Skeletal muscle tissue (tissue), 4 donors: Measurements from ENCODE around the gene HOXD12. TPM values are rescaled to one million over a fixed set of nuclear protein-coding genes. Genes with fewer than 3 reads are reported as not detected.

ENCODE experiments used
- H3K27ac ChIP-seq: one replicate; pipeline ENCODE4 v1.7.0; 2013; ENCODE audit warnings: mild to moderate bottlenecking, low read depth, low read length, inconsistent platforms
- H3K27me3 ChIP-seq, 3 donors: one replicate each; pipeline ENCODE4 v1.7.0; 2013; ENCODE audit warnings: low read length in 3 of 3; ENCODE audit not compliant: control insufficient read depth in 3 of 3, insufficient read depth in 3 of 3
- H3K36me3 ChIP-seq, 3 donors: one replicate each; pipeline ENCODE4 v1.7.0; 2013; ENCODE audit warnings: low read length in 3 of 3; ENCODE audit not compliant: control insufficient read depth in 3 of 3, insufficient read depth in 3 of 3
- H3K4me1 ChIP-seq, 3 donors: one replicate each; pipeline ENCODE4 v1.7.0; 2013; ENCODE audit warnings: low read length in 3 of 3, mild to moderate bottlenecking in 3 of 3; ENCODE audit not compliant: control insufficient read depth in 3 of 3, insufficient read depth in 3 of 3
- H3K4me3 ChIP-seq, 3 donors: one replicate each; pipeline ENCODE4 v1.7.0; 2013; ENCODE audit warnings: low read length in 3 of 3
- H3K9ac ChIP-seq, 3 donors: one replicate each; pipeline ENCODE4 v1.7.0; 2013; ENCODE audit warnings: low read length in 3 of 3, mild to moderate bottlenecking in 3 of 3, moderate library complexity in 2 of 3, low read depth in 1 of 3
- H3K9me3 ChIP-seq, 3 donors: one replicate each; pipeline ENCODE4 v1.7.0; 2013; ENCODE audit warnings: low read length in 3 of 3; ENCODE audit not compliant: control insufficient read depth in 3 of 3
- total RNA-seq: library from RNA; depleted of rRNA; stranded (reverse); fragments of >200 nt; gene quantifications from one replicate; pipeline ENCODE4 v1.2.3, GENCODE V29; 2014
- donor health status: Osteomylitis.

HOXD12 gene
- total RNA-seq, 1 donor from 2014 or later: not detected

DNA sequence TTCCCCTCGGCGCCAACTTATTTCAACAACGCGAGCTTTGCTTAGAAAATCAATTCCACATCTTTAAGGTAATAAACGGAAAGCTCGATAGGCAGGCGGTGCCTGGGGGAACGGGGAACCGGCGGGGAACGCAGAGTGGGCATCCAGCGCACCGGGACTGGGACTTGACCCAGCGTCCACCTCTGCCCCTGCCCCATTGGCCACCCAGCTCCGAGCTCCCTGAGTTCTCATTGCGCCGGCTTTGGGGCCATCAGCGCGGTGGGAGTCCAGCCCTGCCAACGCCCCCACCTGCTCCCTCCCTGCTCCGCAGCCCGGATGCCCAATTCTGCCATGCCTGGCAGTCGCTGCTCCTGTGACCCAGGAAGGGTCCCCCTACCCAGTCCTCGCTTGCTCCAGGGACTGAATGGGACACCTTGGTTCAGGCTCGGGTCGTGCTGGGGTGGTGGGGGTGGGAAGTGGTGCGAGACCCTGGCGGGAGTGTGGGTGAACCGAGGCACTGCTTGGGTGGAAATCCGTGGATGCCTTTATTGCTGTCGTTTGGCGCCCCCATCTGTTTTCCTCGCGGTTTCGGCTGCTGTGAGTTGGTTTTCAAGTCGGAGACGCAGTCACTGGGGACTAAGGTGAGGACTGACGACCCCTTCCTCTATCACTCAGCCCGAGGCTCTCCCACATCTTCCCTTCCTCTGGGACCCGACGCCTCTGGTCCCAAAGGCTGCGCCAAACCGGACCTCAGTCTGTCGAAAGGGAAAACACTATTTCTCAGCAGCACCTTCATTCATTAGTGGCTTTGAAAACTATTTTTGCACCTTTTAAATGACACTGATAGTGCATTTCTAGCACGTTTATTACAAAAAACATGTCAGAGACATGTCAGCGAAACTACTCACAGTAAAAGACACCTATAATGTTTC, 13.5 kb upstream of the HOXD12 start:
- H3K4me3 ChIP-seq: peak overlapping the region in 1 of 3 donors; percentile 53
- H3K4me1 ChIP-seq: peaks cover 23 to 34% (median 24%) of the 10 kb centered on the region in 3 donors
- H3K36me3 ChIP-seq: no peaks in the 10 kb centered on the region
- H3K27ac ChIP-seq: no peak overlapping the region
- H3K9ac ChIP-seq: no peak overlapping the region
- no peaks in the 10 kb centered on the region for H3K9me3 ChIP-seq
- H3K27me3 ChIP-seq: peaks cover 96 to 100% (median 99%) of the 10 kb centered on the region in 3 donors

DNA sequence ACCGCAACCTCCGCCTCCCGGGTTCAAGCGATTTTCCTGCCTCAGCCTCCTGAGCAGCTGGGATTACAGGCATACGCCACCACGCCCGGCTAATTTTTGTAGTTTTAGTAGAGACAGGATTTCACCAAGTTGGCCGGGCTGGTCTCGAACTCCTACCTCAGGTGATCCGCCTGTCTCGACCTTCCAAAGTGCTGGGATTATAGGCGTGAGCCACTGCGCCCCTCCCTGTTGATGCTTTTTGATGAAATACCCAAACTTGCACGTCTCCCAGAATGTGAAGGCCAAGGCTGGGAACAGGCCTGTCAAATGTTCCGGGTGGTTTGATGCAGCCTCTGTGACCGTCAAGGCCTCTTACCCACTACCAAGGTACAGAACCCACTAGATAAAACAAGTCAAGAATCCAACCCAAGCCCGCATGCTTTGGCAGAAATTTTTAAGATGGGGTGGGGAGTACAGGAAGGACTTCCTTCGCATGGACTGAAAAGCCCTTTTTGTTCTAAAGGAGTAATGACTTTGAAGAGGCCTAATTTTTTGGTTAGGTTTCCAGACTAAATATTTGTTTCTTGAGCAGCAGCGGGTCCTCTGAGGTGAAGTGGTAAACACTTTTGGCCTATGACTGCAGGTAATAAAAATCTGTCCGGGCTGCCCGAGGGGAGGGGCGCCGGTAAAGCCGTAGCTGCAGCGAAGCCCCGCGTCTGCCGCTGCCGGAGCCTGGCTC, 12.1 kb upstream of the HOXD12 start:
- no peaks in the 10 kb centered on the region for H3K9me3 ChIP-seq
- H3K27ac ChIP-seq: no peak overlapping the region
- no peak overlapping the region for H3K9ac ChIP-seq
- H3K36me3 ChIP-seq: no peaks in the 10 kb centered on the region
- peaks cover 94 to 97% (median 97%) of the 10 kb centered on the region in 3 donors for H3K27me3 ChIP-seq
- H3K4me1 ChIP-seq: peaks cover 23 to 34% (median 24%) of the 10 kb centered on the region in 3 donors
- no peak overlapping the region for H3K4me3 ChIP-seq

DNA sequence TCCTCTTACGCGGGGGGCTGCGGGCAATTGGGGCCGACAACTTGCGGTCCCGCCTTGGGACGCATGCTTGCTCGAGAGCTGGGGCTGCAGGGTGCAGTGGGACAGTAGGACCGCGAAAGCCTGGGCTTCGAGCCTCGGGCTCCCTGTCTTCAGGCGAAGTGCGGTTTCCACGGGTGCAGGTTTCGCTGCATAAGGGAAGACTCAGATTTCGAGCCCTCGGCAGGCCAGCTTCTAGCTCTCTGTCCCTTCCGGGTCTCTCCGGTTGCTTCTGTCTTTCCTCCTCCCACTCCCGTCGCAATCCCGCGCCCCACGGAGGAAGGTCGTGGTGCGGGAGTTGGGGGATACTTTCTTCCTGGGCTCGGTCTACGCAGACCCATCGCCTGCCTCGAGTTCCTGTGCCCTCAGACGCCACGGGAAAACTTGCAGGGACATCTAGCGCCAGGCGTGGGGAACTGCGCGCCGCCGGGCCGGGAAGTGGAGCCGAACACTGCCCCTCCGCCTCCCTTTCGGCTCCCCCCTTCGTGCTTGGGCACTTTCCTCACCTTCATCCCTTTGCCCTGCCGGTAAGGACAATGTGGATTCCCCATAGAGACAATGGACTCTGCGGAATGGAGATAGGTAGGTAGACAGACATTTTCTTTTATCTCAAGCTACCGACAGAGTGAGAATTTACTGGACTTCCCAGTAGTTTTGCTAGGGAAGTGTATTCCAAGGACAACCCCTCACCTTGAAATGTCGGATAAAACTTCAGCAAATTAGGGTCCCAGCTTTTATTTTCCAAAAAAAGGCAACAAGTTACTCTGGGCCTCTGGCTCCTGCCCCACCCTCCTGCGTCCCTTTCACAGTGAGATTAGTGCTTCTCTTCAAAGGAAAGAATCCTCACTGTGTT, 11.3 kb upstream of the HOXD12 start:
- Histone ChIP-seq H3K9ac (no peak overlapping the region), H3K4me1 (peaks cover 22 to 30% (median 26%) of the 10 kb centered on the region in 3 donors), H3K9me3 (no peaks in the 10 kb centered on the region), H3K4me3 (peak overlapping the region; percentile 24 to 56 (median 51)), H3K27me3 (peaks cover 93 to 95% (median 94%) of the 10 kb centered on the region in 3 donors), H3K27ac (no peak overlapping the region), H3K36me3 (no peaks in the 10 kb centered on the region)

DNA sequence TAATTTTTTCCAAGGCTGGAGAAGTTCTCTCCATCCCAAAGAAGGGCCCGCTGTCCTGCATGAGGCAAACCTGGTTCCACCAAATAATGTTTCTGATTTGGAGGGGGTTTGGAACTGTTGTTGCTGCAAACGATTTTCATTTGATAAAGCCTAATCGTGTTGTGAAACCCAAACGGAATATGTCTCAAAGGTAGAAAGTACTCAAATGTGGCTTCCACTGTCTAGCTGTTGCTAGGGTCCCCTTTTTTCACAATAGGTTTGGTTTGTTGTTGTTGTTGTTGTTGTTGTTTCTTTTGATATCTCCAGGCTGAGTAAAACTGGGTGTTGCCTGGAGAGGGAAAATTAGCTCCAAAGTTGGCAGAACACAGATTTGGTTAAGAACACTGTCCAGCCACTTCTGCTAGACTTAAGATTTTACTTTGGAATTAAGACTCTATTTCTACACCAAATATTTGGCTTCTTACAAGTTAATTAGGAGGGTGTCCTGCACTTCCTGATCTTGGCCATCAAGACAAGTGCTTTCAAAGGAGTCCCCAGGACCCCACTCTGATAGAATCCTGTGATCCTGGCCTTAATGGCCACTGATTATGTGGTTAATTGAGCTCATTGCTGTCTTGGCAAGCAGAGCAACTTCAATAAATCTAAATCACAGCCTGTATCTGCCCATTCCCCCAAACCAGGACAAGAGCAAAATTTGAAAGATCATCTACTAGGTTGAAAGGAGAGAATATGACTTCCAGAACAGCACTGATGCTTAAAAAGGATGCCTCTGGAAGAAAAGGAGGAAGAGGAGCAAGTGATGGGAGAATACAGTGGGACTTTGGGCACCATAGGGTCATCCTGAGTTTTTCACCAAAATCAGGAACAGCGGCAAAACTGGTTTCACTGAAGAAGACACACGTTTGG, 10.4 kb upstream of the HOXD12 start:
- Histone ChIP-seq H3K27me3 (peaks cover 93 to 95% (median 94%) of the 10 kb centered on the region in 3 donors), H3K9ac (no peak overlapping the region), H3K36me3 (no peaks in the 10 kb centered on the region), H3K27ac (no peak overlapping the region), H3K4me3 (no peak overlapping the region), H3K4me1 (peaks cover 22 to 28% (median 27%) of the 10 kb centered on the region in 3 donors), H3K9me3 (no peaks in the 10 kb centered on the region)

DNA sequence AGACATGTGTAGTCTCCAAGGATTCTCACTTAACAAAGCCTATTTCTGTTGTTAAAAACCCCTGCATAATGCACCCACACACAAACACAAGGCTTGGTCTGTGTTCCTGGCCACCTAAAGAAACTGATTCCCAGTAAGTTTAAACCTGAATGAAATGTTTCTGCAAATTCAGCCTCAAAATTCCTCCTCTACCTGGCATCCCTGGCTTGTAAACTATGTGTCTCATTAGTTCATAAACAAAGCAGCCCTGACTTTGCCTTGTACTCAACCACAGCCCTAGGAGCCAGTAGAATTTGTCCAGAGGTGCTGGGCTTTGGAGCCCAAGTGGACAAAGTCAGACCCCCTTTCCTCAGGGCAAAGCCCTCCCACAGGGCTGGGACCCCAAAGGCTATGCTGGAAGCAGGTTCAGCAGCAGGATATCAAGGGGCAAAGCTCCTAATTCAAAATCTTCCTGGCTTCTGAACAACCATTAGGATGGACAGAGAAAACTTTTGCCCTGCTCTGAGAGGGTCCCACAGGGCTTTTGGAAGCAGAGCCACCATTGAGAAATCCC, 9.7 kb upstream of the HOXD12 start:
- H3K9me3 ChIP-seq: no peaks in the 10 kb centered on the region
- no peak overlapping the region for H3K4me3 ChIP-seq
- peaks cover 22 to 26% (median 25%) of the 10 kb centered on the region in 3 donors for H3K4me1 ChIP-seq
- no peaks in the 10 kb centered on the region for H3K36me3 ChIP-seq
- no peak overlapping the region for H3K27ac ChIP-seq
- H3K9ac ChIP-seq: no peak overlapping the region
- H3K27me3 ChIP-seq: peaks cover 93 to 95% (median 94%) of the 10 kb centered on the region in 3 donors

DNA sequence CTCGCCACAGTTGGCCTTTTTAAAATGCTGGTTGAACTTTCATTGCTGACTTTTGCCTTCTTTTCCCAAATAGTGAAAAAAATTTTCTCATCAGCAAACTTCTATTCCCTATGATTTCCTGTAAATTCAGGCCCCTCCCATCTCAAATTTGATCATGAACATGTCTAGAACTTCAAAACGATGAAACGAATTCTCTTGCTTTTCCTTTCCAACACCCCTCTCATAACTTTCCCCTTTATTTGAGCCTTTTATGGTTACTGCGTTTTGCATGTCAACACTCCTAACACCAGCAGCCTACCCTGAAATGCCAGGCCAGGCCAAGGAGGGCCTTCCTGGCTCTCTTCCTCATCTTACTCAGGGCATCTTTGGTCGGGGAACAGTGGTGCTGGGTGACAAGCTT, 8.7 kb upstream of the HOXD12 start:
- Histone ChIP-seq H3K36me3 (no peaks in the 10 kb centered on the region), H3K4me3 (no peak overlapping the region), H3K27ac (no peak overlapping the region), H3K9ac (no peak overlapping the region), H3K27me3 (peaks cover 93 to 95% (median 94%) of the 10 kb centered on the region in 3 donors), H3K9me3 (no peaks in the 10 kb centered on the region), H3K4me1 (peaks cover 14 to 17% (median 16%) of the 10 kb centered on the region in 3 donors)

DNA sequence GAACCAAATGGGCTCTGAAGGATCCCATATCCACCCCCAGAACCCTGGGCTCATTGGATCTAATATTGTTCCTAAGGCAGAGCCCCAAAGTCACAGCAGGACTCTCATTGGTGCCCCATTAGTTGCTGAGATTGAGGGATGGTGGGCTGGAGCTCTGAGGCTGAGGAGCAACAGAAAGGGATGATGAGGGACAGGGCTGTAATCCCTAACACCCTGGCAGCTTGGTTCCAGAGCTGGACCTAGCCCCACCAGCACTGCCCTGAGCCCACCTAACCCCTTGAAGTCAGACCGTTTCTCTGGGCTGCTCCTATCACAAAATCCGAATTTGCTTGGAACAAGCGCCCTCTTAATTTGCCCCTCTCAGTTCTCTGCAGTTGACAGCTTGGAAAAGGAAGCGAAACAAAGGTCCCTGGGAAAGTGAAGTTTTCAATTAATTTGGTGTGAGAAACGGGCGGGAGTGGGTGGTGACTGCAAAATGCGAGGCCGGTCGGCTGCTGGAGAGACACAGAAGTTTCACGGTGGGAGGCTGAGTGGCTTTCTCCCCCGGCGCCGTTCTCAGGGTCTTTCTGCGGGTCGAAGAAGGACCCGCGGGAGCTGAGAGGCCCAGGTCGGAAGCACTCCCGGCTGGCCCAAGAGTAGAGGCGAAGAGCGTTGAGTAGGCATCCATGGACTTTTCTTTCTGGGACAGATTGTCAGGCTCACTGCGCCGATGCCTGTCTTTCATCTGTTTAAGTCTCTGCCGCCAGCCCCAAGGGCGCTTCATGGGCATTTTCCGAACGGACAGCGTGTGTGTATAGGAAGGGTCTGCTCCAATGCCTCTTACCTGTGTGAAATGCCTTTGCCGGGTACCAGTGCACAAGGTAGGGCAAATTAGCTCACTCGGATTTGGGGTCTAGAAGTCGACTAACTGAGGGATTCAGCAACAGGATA, 8.0 kb upstream of the HOXD12 start:
- Histone ChIP-seq H3K9me3 (no peaks in the 10 kb centered on the region), H3K4me3 (no peak overlapping the region), H3K27ac (no peak overlapping the region), H3K9ac (no peak overlapping the region), H3K4me1 (peaks cover 12 to 14% (median 14%) of the 10 kb centered on the region in 3 donors), H3K27me3 (peaks cover 92 to 95% (median 94%) of the 10 kb centered on the region in 3 donors), H3K36me3 (no peaks in the 10 kb centered on the region)
